Astrocyte (in vitro differentiated cells and primary cell): ENCODE data around the gene ARVCF. TPM values are rescaled to one million over a fixed set of nuclear protein-coding genes. Genes with fewer than 3 reads are reported as not detected.

Experiments used
- DNase-seq: peaks from one replicate; pipeline ENCODE4 v3.0.0-alpha.2; 2010; ENCODE audit warnings: low read depth
- FAIRE-seq: peaks from 2 replicates; lab custom pipeline; 2011; peaks lifted over from hg19 to GRCh38; lab: Jason Lieb, UNC
- H2AFZ ChIP-seq: 2 replicates; pipeline ENCODE4 v1.6.0; 2012; ENCODE audit warnings: low read depth, low read length, inconsistent platforms
- H3K27ac ChIP-seq: 2 replicates; pipeline ENCODE4 v1.5.1; 2011; ENCODE audit warnings: low read depth, low read length, inconsistent platforms
- H3K27me3 ChIP-seq: 2 replicates; pipeline ENCODE4 v1.6.0; 2011; ENCODE audit warnings: low read length, inconsistent platforms; ENCODE audit not compliant: insufficient read depth
- H3K36me3 ChIP-seq: 2 replicates; pipeline ENCODE4 v1.5.1; 2011; ENCODE audit warnings: low read length, inconsistent platforms; ENCODE audit not compliant: insufficient read depth
- H3K4me1 ChIP-seq: 2 replicates; pipeline ENCODE4 v1.5.1; 2011; ENCODE audit warnings: low read length, inconsistent platforms; ENCODE audit not compliant: insufficient read depth
- H3K4me2 ChIP-seq: 2 replicates; pipeline ENCODE4 v1.6.0; 2012; ENCODE audit warnings: low read length, inconsistent platforms
- H3K4me3 ChIP-seq: 2 replicates; pipeline ENCODE4 v1.5.1; 2011; ENCODE audit warnings: low read depth, mild to moderate bottlenecking, low read length, inconsistent platforms; ENCODE audit not compliant: insufficient read depth
- H3K79me2 ChIP-seq: 2 replicates; pipeline ENCODE4 v1.6.0; 2012; ENCODE audit warnings: mild to moderate bottlenecking, low read length, inconsistent platforms; ENCODE audit not compliant: insufficient read depth
- H3K9ac ChIP-seq: 2 replicates; pipeline ENCODE4 v1.6.0; 2012; ENCODE audit warnings: mild to moderate bottlenecking, low read length, inconsistent platforms
- H3K9me3 ChIP-seq: 2 replicates; pipeline ENCODE4 v1.5.1; 2012; ENCODE audit warnings: low read depth, mild to moderate bottlenecking, low read length, inconsistent platforms; ENCODE audit not compliant: insufficient read depth
- H4K20me1 ChIP-seq: 2 replicates; pipeline ENCODE4 v1.6.0; 2012; ENCODE audit warnings: low read length, inconsistent platforms; ENCODE audit not compliant: insufficient read depth
- H3K27ac Mint-ChIP-seq: one replicate; pipeline ENCODE4 v1.8.0; 2021; ENCODE audit warnings: mild to moderate bottlenecking, mixed read lengths; ENCODE audit not compliant: unreplicated experiment
- H3K27me3 Mint-ChIP-seq: one replicate; pipeline ENCODE4 v1.8.0; 2021; ENCODE audit warnings: low read depth, mixed read lengths; ENCODE audit not compliant: unreplicated experiment
- H3K36me3 Mint-ChIP-seq: one replicate; pipeline ENCODE4 v1.8.0; 2021; ENCODE audit warnings: low read depth, mixed read lengths; ENCODE audit not compliant: unreplicated experiment
- H3K4me1 Mint-ChIP-seq: one replicate; pipeline ENCODE4 v1.8.0; 2021; ENCODE audit warnings: low read depth, mixed read lengths; ENCODE audit not compliant: unreplicated experiment
- H3K4me3 Mint-ChIP-seq: one replicate; pipeline ENCODE4 v1.8.0; 2021; ENCODE audit warnings: mild to moderate bottlenecking, moderate library complexity, mixed read lengths; ENCODE audit not compliant: unreplicated experiment
- H3K9me3 Mint-ChIP-seq: one replicate; pipeline ENCODE4 v1.8.0; 2021; ENCODE audit warnings: mild to moderate bottlenecking, mixed read lengths; ENCODE audit not compliant: unreplicated experiment
- EZH2 ChIP-seq: IDR thresholded peaks from 2 replicates; pipeline ENCODE4 v1.6.1; 2012; ENCODE audit warnings: mild to moderate bottlenecking, low read length, inconsistent platforms; ENCODE audit not compliant: insufficient read depth
- total RNA-seq: library from RNA; stranded (reverse); gene quantifications from 2 replicates; pipeline ENCODE4 v1.2.1, GENCODE V29; 2021
- TF ChIP-seq, protein P1 (sequence below): IDR thresholded peaks from 2 replicates; pipeline ENCODE4 v1.5.1; 2011; ENCODE audit warnings: low read depth, mild to moderate bottlenecking, inconsistent platforms, low read length, moderate library complexity; ENCODE audit not compliant: insufficient read depth

The ARVCF gene
- total RNA-seq, 1 donor from 2014 or later, result 17.9 TPM

DNA sequence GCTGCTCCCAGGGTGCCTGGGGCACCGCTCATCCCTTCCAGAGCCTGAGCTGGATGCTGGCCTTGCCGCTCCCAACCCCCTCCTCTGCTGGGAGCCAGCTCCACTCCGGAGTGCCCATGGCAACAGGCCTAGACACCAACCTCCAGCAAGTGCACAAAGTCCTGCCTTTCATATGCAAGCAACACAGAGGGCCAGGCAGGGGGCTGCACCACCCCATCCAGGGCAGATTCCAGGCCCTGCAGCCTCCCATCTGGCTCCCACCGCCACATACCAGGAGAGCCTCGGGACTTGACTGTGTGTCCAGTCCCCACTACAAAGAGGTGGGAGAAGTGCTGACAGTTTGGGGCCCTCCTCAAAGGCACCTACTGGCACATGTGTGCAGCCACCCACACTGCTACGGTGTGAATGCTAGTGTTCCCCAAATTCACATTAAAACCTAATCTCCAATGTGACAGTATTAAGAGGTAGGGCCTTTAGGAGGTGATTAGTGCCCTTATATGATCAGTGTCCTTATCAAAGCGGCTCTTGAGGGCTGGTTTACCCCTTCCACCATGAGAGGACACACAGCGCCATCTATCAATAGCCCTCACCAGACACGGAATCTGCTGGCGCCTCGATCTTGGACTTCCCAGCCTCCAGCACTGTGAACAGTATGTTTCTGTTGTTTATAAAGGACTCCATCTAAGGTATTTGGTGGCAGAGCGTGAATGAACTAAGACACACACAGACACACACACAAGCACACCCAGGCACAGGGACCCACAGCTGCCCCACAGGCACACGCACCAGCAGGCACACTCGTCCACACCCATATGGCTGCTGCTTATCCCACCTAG, 16.2 kb downstream of the ARVCF start:
- no peaks in the 10 kb centered on the region for H3K79me2 ChIP-seq
- H3K27me3 ChIP-seq, result peaks cover 6% of the 10 kb centered on the region
- no peak for FAIRE-seq
- Mint-ChIP-seq H3K36me3 (peaks cover 6% of the 10 kb centered on the region), H3K9me3 (peaks cover 4% of the 10 kb centered on the region), H3K4me3 (no peak overlapping the region), H3K27ac (no peak overlapping the region), H3K4me1 (peaks cover 9% of the 10 kb centered on the region), H3K27me3 (peaks cover 1% of the 10 kb centered on the region)
- H3K27ac ChIP-seq, result no peak overlapping the region
- no peak overlapping the region for H2AFZ ChIP-seq
- no peak for DNase-seq
- H3K4me1 ChIP-seq, result peaks cover 18% of the 10 kb centered on the region
- no peaks in the 10 kb centered on the region for H3K36me3 ChIP-seq
- peaks cover 3% of the 10 kb centered on the region for H3K9me3 ChIP-seq
- H3K4me3 ChIP-seq, result no peak overlapping the region
- H3K4me2 ChIP-seq, result no peak overlapping the region
- TF ChIP-seq, protein P1, sequence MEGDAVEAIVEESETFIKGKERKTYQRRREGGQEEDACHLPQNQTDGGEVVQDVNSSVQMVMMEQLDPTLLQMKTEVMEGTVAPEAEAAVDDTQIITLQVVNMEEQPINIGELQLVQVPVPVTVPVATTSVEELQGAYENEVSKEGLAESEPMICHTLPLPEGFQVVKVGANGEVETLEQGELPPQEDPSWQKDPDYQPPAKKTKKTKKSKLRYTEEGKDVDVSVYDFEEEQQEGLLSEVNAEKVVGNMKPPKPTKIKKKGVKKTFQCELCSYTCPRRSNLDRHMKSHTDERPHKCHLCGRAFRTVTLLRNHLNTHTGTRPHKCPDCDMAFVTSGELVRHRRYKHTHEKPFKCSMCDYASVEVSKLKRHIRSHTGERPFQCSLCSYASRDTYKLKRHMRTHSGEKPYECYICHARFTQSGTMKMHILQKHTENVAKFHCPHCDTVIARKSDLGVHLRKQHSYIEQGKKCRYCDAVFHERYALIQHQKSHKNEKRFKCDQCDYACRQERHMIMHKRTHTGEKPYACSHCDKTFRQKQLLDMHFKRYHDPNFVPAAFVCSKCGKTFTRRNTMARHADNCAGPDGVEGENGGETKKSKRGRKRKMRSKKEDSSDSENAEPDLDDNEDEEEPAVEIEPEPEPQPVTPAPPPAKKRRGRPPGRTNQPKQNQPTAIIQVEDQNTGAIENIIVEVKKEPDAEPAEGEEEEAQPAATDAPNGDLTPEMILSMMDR, result no peak
- TF ChIP-seq EZH2, result no peak
- H3K9ac ChIP-seq, result no peak overlapping the region
- no peaks in the 10 kb centered on the region for H4K20me1 ChIP-seq

DNA sequence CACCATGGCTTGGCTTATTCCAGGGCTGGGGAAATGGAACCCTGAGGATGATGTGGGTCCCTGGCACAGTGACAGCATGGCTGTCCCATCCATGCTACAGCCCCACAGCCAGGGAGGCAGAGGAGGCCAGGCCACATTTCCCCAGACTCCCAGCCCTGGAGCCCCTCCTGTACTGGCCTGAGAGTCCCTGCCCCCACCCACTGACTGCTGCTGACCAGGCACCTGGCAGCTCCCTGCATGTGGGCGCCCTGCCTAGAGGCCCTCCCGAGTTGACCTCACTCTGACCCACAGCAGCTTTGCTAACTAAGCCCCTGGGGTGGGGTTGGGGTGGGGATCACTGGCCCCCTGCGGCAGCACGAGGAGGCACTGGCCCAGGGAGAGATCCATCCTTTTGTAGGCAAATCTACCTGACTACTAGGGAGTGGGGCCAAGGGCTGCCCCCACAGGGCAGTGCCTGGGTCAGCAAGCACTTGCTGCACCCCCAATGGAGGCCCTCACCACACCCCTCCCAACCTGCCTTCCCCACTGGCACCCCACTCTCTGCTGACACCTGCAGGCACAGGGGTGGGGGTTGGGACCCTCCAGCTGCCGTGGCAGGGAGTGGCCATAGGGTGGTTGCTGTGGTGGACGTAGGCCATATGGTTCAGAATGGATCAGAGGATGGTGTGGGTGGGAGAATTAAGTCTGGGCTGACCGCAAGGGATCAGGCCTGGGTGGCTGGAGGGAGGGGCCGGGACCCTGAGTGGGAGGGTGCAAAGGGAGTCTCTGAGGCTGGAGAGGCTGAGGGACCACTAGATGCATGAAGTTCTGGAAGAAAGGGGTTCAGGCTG, 17.4 kb downstream of the ARVCF start:
- DNase-seq (peak; percentile 20), FAIRE-seq (no peak)
- Histone ChIP-seq H3K4me1 (peaks cover 19% of the 10 kb centered on the region), H3K27ac (no peak overlapping the region), H3K4me3 (no peak overlapping the region), H3K9me3 (peaks cover 2% of the 10 kb centered on the region), H3K36me3 (no peaks in the 10 kb centered on the region), H3K9ac (no peak overlapping the region), H3K4me2 (no peak overlapping the region), H3K27me3 (peaks cover 6% of the 10 kb centered on the region), H2AFZ (no peak overlapping the region), H3K79me2 (no peaks in the 10 kb centered on the region), H4K20me1 (no peaks in the 10 kb centered on the region)
- no peak overlapping the region for H3K27ac Mint-ChIP-seq
- H3K27me3 Mint-ChIP-seq, result peaks cover 1% of the 10 kb centered on the region
- H3K4me1 Mint-ChIP-seq, result peaks cover 13% of the 10 kb centered on the region
- no peak overlapping the region for H3K4me3 Mint-ChIP-seq
- H3K9me3 Mint-ChIP-seq, result peaks cover 4% of the 10 kb centered on the region
- peaks cover 4% of the 10 kb centered on the region for H3K36me3 Mint-ChIP-seq
- TF ChIP-seq EZH2, result no peak
- TF ChIP-seq, protein P1, result no peak
